Measurements from ENCODE around the gene NCF2.

DNA sequence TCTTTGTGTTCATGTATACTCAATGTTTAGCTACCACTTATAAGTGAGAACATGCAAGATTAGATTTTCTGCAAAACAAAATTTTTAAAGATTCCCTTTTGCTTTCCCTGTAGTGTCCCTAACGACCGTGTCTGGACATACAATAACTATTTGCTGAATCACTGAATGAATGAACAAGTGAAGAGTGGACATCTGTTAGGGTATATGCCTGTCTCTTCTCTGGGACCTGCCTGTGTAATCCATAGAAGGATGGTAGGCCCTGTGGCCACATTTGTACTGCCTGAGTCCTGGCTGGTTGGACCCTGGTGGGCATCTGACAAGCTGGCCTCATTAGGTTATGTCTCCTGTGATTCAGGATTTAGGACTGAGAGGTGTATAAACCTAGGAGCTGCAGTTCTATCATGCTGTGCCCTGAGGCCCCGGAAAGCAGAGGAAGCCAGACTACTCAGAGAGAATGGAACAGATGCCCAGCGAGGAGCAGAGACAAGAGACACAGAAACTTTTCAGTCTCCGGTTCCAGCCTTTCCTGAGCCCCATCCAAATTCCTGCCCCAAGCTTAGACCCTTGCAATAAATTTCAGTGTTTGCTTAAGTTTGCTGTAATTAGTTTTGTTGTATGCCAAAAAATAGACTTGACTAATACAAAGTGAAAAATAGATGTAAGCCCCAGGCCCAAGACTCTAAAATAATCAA is 7.5 kb upstream of the NCF2 start:
- TF ChIP-seq CTCF (IDR thresholded peaks at IDR 0.05) (no peak), POLR2AphosphoS5 (IDR thresholded peaks at IDR 0.05; ENCODE audit: insufficient read depth in 1 of 2, low read depth in 1 of 2) (no peak), POLR2A (IDR thresholded peaks at IDR 0.05) (no peak)
